NCI-H2171 (cell line): ENCODE measurements around the gene ADGRV1.
"Not testable (repeated sequence)": the region's sequence is repeated elsewhere in the genome, so short reads cannot be mapped to it uniquely, and the experiment has no call there.

Experiments used
- DNase-seq: peaks from one replicate; lab custom pipeline; 2025; lab: John Stamatoyannopoulos, UW

ADGRV1 gene

DNA sequence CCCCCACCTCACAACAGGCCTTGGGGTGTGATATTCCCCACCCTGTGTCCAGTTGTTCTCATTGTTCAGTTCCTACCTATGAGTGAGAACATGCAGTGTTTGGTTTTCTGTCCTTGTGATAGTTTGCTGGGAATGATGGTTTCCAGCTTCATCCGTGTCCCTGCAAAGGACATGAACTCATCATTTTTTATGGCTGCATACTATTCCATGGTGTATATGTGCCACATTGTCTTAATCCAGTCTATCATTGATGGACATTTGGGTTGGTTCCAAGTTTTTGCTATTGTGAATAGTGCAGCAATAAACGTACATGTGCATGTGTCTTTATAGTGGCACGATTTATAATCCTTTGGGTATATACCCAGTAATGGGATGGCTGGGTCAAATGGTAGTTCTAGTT, 41.7 kb downstream of the ADGRV1 start:
- DNase-seq: not testable (repeated sequence)

DNA sequence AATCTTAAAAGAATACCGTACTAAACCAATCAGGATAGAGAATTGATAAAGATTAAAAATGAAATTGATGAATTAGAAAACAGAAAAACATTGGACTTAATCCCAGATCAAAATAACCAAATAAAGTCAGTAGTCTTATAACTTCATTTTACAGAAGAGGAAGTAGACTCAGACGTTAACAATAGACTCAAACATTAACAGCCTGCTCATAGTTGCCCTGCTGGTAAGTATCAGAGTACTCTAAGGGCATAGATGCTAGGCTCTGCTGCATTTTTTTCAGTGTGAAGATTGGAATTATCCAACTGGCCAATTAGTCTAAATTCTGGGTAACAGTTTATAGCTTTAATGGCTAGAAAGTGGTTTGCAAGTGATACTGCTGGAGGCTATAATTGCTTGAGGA, 42.9 kb downstream of the ADGRV1 start:
- no peak for DNase-seq

DNA sequence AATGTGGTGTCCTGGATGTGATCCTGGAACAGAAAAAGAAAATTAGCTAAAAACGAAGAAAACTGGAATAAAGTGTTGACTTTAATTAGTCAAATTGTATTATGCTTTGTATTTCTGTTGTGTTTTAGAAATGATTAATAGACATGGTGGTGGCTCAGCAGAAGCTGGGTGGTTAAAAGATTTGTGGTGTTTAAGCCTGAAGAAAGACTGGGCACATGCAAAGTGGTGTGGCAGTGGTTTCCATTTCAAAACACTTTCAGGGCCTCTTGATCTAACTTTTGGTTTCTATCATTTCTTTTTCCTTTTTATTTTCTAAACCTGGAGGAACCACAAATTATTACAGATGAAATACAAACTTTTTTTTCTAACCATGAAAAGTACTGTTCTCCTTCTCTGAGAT, 44.1 kb downstream of the ADGRV1 start:
- no peak for DNase-seq

DNA sequence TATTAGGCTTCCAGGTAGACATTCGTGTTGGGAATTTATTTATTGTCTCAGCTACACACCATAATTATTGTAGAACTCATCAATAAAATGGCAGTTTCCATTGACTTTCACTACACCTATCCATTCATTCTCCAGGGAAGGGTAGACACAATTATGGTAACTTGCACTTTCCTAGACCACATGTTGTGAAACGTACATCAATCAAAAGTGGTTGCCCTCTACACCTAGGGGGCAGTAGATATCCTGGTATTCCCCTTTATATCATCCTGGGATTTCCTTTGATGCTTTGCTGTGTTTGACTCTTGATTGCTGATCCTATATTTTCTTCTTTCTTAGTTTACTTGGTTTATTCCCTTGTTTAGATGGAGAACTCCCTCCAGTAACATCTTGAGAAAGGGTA, 47.9 kb downstream of the ADGRV1 start:
- no peak for DNase-seq

- DNase-seq: no peak
Measured at GRCh38 chr5:90612919-90613318, 54.3 kb downstream of the ADGRV1 start.

GRCh38 chr5:90613459-90613858, 54.9 kb downstream of the ADGRV1 start:
- DNase-seq: no peak

GRCh38 chr5:90613918-90614504, 55.4 kb downstream of the ADGRV1 start:
- DNase-seq: no peak

DNA sequence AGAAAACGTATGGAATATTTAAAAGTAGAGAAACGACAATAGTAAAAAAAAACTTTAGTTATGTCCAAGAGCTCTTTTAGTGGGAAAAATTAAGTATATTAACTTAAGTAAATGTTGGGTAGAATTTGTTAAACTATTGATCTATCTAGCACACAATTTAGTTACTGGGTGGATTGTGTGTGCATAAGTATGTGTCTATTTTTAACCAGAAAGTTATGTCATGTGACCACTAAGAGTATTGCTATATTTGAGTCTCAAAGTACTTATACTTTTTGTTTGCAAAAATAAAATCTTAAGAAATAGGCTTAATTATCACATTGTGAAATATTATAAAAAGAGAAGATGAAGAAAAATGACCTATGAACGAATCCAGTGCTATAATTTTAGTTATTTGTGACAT, 56.8 kb downstream of the ADGRV1 start:
- DNase-seq: no peak

DNA sequence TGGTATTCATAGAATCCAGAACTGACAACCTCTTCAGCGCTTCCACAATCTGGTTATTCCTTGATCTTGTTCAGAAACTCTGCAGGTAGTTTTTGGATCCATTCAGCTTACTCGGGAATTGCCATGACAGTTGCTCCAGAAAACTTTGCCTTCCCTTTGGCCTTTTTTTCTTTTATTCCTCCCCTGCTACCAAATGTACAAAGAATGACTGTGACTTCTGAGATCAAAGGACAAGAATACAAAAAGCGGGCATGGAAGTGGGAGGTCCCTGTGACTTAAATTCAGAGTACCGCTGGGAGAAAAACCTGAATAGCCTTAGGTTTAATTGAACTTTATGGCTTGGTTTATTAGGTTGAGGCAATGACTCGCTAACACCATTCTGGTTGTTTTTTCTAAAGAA, 59.5 kb downstream of the ADGRV1 start:
- DNase-seq: no peak

GRCh38 chr5:90619762-90620161, 61.2 kb downstream of the ADGRV1 start:
- not testable (repeated sequence) for DNase-seq

GRCh38 chr5:90621848-90622247, 63.3 kb downstream of the ADGRV1 start:
- no peak for DNase-seq

- no peak for DNase-seq
Measured at GRCh38 chr5:90626493-90626892, 67.9 kb downstream of the ADGRV1 start.

DNA sequence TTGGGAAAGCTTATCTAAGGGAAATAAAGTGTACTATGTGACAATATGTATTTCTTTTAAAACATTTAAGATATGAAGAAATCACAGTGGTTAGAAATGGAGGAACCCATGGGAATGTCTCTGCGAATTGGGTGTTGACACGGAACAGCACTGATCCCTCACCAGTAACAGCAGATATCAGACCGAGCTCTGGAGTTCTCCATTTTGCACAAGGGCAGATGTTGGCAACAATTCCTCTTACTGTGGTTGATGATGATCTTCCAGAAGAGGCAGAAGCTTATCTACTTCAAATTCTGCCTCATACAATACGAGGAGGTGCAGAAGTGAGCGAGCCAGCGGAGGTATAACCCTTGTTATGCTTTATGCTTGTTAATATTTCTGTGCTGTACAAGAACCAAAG, 69.9 kb downstream of the ADGRV1 start:
- no peak for DNase-seq

DNA sequence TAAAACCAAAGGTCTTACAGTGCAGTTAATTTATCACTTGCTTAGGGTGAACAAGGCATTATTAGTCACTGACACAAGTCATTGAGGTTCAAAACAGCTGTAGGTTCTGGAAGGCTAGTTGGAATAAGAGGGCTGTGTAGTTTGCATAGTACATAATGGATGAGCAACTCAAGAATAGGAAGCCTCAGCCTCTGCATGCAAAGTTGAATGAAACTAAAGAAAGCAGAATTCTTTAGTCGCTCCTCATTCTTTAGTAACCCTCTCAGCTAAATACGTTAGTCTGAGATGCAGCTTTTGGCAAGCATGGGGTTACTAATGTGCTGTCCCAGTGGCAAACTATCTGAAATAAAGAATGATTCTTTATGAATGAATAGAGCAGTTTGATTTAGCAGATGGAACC, 74.2 kb downstream of the ADGRV1 start:
- no peak for DNase-seq

DNA sequence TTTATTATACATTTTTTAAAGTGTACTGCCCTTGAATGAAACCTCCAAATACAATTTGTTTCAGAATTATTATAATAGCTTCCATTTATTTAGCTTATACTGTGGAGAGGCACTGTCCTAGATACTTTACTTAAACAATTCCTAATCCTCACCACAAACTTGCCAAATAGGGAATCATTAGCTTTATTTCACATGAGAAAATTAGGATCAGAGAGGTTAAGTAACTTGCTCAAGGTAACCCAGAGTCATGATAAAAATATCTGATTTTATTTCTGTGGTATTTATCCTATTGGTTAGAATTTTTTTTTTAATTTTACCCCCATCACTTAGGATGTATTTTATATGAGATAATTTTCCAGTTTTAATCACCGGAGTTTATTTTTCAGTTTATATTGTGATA, 78.4 kb downstream of the ADGRV1 start:
- no peak for DNase-seq

DNA sequence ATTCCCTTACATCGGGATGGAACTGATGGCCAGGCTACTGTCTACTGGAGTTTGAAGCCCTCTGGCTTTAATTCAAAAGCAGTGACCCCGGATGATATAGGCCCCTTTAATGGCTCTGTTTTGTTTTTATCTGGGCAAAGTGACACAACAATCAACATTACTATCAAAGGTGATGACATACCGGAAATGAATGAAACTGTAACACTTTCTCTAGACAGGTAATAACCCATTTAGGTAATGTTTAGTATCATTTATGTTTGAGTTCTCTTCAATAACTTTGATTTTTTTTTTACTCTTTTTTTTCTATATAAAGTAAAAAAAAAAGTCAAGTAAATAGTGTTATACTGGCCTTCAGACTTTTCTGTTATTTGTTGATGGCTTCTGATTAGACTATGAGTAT, 79.1 kb downstream of the ADGRV1 start:
- no peak for DNase-seq

DNA sequence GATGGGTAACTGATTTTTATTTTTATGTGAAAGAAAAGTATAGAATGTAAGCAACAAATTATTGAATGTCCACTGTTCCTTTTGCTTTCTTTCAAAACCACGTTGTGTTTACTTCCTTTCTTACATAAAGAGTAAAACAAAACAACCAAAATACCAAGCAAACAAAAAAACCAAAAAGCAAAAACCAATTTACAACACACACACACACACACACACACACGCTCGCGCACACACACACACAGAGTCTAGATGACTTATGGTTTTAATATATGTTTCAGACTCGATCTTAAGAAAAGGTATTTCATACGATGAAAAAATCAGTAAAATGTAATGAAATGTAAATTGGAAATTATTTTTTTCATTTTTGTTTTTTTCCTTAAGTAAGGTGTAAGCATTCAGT, 80.3 kb downstream of the ADGRV1 start:
- DNase-seq: no peak

GRCh38 chr5:90640484-90641059, 82.0 kb downstream of the ADGRV1 start:
- DNase-seq: no peak

- DNase-seq: no peak
Measured at GRCh38 chr5:90641528-90641927, 82.9 kb downstream of the ADGRV1 start.

DNA sequence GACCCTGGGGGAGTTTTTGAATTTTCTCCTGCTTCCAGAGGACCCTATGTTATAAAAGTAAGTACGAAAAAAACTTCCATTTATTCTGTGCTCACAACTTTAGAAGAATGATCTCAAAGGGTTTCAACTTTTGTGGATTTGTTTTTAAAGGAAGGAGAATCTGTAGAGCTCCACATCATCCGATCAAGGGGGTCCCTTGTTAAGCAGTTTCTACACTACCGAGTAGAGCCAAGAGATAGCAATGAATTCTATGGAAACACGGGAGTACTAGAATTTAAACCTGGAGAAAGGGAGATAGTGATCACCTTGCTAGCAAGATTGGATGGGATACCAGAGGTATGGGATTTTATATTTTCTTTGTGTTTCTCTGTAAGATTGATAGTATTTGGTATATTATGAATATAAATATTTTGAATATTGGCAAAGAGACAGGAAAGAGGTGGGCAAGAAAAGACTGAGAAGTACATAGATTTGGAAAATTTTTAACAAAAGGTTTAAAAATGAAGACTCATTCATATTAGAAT, 84.2 kb downstream of the ADGRV1 start:
- no peak for DNase-seq

DNA sequence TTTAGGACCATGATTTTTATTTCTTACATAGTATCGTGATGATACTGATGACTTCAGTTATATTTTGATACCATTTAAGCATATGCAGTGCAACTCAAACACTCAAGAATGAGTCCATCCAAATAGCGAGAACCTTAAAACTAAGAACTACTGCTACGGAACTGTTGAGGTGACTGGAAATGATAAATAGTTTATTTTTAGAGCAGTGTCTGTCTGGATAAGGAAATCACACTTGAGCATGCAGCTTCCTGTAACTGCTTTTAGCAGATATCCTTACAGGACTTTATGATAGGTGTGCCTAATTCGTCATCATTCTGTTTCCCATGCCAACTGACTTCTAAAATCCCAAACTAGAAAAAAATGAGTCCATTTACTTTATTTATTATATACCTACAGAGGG, 85.5 kb downstream of the ADGRV1 start:
- DNase-seq: no peak

- no peak for DNase-seq
Measured at GRCh38 chr5:90645024-90645610, 86.5 kb downstream of the ADGRV1 start.

DNA sequence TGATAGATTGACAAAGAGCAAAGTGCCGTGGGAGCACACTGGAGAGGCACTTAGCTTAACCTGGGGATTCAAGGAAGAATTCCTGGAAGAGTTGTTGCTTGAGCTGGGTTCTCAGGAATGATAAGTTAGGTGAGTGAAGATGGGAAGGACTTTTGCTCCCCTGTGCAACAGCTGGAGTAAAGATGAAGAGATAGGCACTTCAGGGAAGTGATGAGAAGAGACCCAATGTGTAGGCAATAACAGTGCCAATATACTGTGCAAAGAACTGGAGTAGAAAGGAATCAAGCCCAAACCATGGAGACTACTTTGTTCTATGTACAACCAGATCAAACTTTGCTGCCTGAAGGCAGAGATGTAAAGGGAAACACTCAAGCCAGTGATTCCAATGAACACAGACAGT, 92.2 kb downstream of the ADGRV1 start:
- no peak for DNase-seq

- DNase-seq: no peak
Measured at GRCh38 chr5:90654215-90654614, 95.6 kb downstream of the ADGRV1 start.
